Measurements from ENCODE around the gene FADS2. TPM values are rescaled to one million over a fixed set of nuclear protein-coding genes. Genes with fewer than 3 reads are reported as not detected.

Gene FADS2
- total and polyA plus RNA-seq, 2 of the 13 experiments (the other 11 are each of a cell fraction or from before 2014, with no cell fraction given): 90.1 to 124 TPM

DNA sequence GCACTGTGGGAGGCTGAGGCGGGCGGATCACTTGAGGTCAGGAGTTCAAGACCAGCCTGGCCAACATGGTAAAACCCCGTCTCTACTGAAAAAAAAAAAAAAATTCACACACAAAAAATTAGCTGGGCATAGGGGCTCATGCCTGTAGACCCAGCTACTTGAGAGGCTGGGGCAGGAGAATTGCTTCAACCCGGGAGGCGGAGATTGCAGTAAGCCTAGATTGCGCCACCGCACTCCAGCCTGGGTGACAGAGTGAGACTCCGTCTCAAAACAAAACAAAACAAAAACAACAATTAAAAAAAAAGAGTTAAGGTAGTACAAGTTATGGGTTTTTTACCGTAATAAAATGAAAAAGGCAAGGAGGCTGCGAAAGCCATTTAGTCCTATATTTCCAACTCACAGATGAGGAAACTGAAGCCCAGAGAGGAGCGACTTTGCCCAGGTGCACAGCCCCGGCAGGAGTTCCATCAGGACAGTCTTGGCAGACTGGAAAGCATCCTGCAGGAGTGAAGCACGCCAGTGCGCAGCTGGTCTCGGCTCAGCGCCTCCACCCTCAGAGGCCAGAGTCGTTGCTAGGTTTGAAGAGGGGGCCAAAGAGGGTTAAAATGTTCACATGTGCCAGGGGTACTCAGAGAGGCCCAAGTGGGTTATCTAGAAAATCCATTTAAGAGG is 67.1 kb downstream of the FADS2 start:
- no TSS peak for BruUV-seq (replicated peaks)
- no peaks in the 10 kb centered on the region for H3K9me3 ChIP-seq (ENCODE audit: low read length)
- in situ Hi-C loops (cut with HindIII; ENCODE audit: extremely low pct_ligation_motif_present, low pct_unique_long_range_greater_than_20kb) (loop anchor here (5.0 kb wide), 2 partner anchors 52 to 162 kb away; no protein-coding TSS in a partner anchor), intact Hi-C loops (cut with micrococcal nuclease; ENCODE audit: unreplicated experiment) (no loop called here)
- no peak overlapping the region for H2AFZ ChIP-seq (ENCODE audit: low read length)
- POLR2A ChIA-PET: interaction anchor here (1.6 kb wide), 1 partner anchor 28 kb away, joined by 5 read pairs; no protein-coding TSS in a partner anchor
- no peak for FAIRE-seq
- no peak overlapping the region for H3K4me2 ChIP-seq (ENCODE audit: low read depth, low read length)
- CTCF ChIA-PET (ENCODE audit: low intra/inter-chr PET ratio, low total read pairs): interaction anchor here (1.2 to 4.6 kb wide), 2 partner anchors 10 to 166 kb away, joined by 4 to 20 read pairs; no protein-coding TSS in a partner anchor
- no peaks in the 10 kb centered on the region for H4K20me1 ChIP-seq (ENCODE audit: insufficient read depth, low read length)
- peaks cover 20% of the 10 kb centered on the region for H3K4me1 ChIP-seq (ENCODE audit: insufficient read depth, low read length)
- H3K9ac ChIP-seq (ENCODE audit: insufficient read depth, low read depth, low read length): no peak overlapping the region
- H3K79me2 ChIP-seq (ENCODE audit: insufficient read depth, low read length): no peaks in the 10 kb centered on the region
- ATAC-seq: no peak
- no peaks in the 10 kb centered on the region for H3K36me3 ChIP-seq (replicated peaks in 1 of 2; ENCODE audit: control insufficient read depth in 1 of 2, insufficient read depth in 2 of 2, low read length in 2 of 2)
- WGBS (ENCODE audit: low lambda C conversion rate): 64% methylated on average over 15 of the region's 17 CpGs
- H3K27ac ChIP-seq (ENCODE audit: extremely low read length, insufficient read depth, low read length): no peak overlapping the region
- H3K4me3 ChIP-seq (replicated peaks in 1 of 3; ENCODE audit: insufficient read depth in 1 of 3, low read depth in 2 of 3, low read length in 3 of 3): no peak overlapping the region
- no peak for DNase-seq (ENCODE audit: low spot score)
- H3K27me3 ChIP-seq (ENCODE audit: control insufficient read depth in 1 of 2, insufficient read depth in 2 of 2, low read length in 2 of 2): no peaks in the 10 kb centered on the region
- TF ChIP-seq HES4 (CRISPR knock-in tag; IDR thresholded peaks at IDR 0.05; ENCODE audit: borderline replicate concordance): no peak
- TF ChIP-seq, protein P1, sequence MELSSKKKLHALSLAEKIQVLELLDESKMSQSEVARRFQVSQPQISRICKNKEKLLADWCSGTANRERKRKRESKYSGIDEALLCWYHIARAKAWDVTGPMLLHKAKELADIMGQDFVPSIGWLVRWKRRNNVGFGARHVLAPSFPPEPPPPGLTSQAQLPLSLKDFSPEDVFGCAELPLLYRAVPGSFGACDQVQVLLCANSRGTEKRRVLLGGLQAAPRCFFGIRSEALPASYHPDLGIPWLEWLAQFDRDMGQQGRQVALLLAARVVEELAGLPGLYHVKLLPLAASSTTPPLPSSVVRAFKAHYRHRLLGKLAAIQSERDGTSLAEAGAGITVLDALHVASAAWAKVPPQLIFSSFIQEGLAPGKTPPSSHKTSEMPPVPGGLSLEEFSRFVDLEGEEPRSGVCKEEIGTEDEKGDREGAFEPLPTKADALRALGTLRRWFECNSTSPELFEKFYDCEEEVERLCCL (CRISPR knock-in tag; IDR thresholded peaks at IDR 0.05; ENCODE audit: borderline replicate concordance): no peak
- TF ChIP-seq, protein P2, sequence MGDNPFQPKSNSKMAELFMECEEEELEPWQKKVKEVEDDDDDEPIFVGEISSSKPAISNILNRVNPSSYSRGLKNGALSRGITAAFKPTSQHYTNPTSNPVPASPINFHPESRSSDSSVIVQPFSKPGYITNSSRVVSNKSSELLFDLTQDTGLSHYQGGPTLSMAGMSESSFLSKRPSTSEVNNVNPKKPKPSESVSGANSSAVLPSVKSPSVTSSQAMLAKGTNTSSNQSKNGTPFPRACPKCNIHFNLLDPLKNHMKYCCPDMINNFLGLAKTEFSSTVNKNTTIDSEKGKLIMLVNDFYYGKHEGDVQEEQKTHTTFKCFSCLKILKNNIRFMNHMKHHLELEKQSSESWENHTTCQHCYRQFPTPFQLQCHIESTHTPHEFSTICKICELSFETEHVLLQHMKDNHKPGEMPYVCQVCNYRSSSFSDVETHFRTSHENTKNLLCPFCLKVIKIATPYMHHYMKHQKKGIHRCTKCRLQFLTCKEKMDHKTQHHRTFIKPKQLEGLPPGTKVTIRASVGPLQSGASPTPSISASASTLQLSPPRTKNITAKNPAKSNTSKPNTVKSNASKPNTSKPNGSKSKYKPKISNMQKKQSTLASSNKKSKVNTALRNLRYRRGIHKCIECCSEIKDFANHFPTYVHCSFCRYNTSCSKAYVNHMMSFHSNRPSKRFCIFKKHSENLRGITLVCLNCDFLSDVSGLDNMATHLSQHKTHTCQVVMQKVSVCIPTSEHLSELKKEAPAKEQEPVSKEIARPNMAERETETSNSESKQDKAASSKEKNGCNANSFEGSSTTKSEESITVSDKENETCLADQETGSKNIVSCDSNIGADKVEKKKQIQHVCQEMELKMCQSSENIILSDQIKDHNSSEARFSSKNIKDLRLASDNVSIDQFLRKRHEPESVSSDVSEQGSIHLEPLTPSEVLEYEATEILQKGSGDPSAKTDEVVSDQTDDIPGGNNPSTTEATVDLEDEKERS (CRISPR knock-in tag; IDR thresholded peaks at IDR 0.05): no peak
- TF ChIP-seq HDAC1 (CRISPR knock-in tag; IDR thresholded peaks at IDR 0.05): no peak
- TF ChIP-seq ZNF839 (CRISPR knock-in tag; IDR thresholded peaks at IDR 0.05; ENCODE audit: borderline replicate concordance): no peak
- TF ChIP-seq ZFP36L1 (CRISPR knock-in tag; IDR thresholded peaks at IDR 0.05): no peak
- no peak for TF ChIP-seq ZKSCAN5 (CRISPR knock-in tag; IDR thresholded peaks at IDR 0.05)
- TF ChIP-seq, protein P3, sequence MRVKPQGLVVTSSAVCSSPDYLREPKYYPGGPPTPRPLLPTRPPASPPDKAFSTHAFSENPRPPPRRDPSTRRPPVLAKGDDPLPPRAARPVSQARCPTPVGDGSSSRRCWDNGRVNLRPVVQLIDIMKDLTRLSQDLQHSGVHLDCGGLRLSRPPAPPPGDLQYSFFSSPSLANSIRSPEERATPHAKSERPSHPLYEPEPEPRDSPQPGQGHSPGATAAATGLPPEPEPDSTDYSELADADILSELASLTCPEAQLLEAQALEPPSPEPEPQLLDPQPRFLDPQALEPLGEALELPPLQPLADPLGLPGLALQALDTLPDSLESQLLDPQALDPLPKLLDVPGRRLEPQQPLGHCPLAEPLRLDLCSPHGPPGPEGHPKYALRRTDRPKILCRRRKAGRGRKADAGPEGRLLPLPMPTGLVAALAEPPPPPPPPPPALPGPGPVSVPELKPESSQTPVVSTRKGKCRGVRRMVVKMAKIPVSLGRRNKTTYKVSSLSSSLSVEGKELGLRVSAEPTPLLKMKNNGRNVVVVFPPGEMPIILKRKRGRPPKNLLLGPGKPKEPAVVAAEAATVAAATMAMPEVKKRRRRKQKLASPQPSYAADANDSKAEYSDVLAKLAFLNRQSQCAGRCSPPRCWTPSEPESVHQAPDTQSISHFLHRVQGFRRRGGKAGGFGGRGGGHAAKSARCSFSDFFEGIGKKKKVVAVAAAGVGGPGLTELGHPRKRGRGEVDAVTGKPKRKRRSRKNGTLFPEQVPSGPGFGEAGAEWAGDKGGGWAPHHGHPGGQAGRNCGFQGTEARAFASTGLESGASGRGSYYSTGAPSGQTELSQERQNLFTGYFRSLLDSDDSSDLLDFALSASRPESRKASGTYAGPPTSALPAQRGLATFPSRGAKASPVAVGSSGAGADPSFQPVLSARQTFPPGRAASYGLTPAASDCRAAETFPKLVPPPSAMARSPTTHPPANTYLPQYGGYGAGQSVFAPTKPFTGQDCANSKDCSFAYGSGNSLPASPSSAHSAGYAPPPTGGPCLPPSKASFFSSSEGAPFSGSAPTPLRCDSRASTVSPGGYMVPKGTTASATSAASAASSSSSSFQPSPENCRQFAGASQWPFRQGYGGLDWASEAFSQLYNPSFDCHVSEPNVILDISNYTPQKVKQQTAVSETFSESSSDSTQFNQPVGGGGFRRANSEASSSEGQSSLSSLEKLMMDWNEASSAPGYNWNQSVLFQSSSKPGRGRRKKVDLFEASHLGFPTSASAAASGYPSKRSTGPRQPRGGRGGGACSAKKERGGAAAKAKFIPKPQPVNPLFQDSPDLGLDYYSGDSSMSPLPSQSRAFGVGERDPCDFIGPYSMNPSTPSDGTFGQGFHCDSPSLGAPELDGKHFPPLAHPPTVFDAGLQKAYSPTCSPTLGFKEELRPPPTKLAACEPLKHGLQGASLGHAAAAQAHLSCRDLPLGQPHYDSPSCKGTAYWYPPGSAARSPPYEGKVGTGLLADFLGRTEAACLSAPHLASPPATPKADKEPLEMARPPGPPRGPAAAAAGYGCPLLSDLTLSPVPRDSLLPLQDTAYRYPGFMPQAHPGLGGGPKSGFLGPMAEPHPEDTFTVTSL (CRISPR knock-in tag; IDR thresholded peaks at IDR 0.05; ENCODE audit: borderline replicate concordance): no peak
- TF ChIP-seq, protein P4, sequence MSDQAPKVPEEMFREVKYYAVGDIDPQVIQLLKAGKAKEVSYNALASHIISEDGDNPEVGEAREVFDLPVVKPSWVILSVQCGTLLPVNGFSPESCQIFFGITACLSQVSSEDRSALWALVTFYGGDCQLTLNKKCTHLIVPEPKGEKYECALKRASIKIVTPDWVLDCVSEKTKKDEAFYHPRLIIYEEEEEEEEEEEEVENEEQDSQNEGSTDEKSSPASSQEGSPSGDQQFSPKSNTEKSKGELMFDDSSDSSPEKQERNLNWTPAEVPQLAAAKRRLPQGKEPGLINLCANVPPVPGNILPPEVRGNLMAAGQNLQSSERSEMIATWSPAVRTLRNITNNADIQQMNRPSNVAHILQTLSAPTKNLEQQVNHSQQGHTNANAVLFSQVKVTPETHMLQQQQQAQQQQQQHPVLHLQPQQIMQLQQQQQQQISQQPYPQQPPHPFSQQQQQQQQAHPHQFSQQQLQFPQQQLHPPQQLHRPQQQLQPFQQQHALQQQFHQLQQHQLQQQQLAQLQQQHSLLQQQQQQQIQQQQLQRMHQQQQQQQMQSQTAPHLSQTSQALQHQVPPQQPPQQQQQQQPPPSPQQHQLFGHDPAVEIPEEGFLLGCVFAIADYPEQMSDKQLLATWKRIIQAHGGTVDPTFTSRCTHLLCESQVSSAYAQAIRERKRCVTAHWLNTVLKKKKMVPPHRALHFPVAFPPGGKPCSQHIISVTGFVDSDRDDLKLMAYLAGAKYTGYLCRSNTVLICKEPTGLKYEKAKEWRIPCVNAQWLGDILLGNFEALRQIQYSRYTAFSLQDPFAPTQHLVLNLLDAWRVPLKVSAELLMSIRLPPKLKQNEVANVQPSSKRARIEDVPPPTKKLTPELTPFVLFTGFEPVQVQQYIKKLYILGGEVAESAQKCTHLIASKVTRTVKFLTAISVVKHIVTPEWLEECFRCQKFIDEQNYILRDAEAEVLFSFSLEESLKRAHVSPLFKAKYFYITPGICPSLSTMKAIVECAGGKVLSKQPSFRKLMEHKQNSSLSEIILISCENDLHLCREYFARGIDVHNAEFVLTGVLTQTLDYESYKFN (CRISPR knock-in tag; conservative IDR thresholded peaks at IDR 0.05): no peak

All from HepG2 (cell line).